Mononuclear cell (primary cell): ENCODE data around the gene AGTRAP. TPM values are rescaled to one million over a fixed set of nuclear protein-coding genes. Genes with fewer than 3 reads are reported as not detected.

ENCODE experiments used
- H3K27me3 ChIP-seq: 2 replicates; pipeline ENCODE4 v1.6.0; 2011; ENCODE audit warnings: low read length, control low read depth; ENCODE audit not compliant: insufficient read depth
- H3K4me1 ChIP-seq: 2 replicates; pipeline ENCODE4 v1.5.1; 2011; ENCODE audit warnings: mild to moderate bottlenecking, low read length, control low read depth; ENCODE audit not compliant: insufficient read depth
- H3K4me3 ChIP-seq: 2 replicates; pipeline ENCODE4 v1.5.1; 2011; ENCODE audit warnings: mild to moderate bottlenecking, low read length, moderate library complexity
- H3K9me3 ChIP-seq: 2 replicates; pipeline ENCODE4 v1.5.1; 2011; ENCODE audit warnings: low read depth, mild to moderate bottlenecking, control low read depth, low read length
- total RNA-seq: library from RNA; depleted of rRNA; stranded (reverse); fragments of >200 nt; gene quantifications from one replicate; pipeline ENCODE4 v1.2.3, GENCODE V29; 2012

Gene AGTRAP
- total RNA-seq, 1 donor: 62.0 TPM

DNA sequence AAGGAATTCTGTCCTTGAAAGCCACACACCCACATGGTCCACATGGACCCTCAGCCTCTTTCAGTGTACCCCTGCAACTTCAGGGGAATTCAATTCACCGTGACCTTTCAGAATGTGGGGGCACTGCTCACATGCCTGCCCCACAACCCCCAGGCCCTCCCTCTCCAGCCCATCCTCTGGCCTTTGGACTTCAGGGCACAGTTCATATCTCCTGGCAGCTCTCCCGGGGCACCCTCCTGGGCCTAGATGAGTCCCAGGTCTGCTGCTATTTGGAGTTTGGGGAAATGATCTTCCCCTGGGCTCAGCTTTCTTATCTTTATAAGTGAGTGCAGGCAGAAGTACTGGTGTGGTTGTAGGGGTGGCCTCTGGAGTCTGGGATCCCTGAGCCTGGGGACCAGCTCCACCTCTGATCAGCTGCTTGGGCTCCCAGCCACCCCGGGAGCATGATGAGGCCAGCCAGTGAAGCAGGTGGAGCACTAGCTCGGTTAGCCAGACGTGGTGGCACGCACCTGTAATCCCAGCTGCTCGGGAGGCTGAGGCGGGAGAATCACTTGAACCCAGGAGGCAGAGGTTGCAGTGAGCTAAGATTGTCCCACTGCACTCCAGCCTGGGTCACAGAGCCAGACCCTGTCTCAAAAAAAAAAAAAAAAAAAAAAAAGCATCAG lies 41.9 kb downstream of the AGTRAP start:
- no peaks in the 10 kb centered on the region for H3K27me3 ChIP-seq
- H3K4me3 ChIP-seq: no peak overlapping the region
- no peaks in the 10 kb centered on the region for H3K9me3 ChIP-seq
- H3K4me1 ChIP-seq: no peaks in the 10 kb centered on the region

DNA sequence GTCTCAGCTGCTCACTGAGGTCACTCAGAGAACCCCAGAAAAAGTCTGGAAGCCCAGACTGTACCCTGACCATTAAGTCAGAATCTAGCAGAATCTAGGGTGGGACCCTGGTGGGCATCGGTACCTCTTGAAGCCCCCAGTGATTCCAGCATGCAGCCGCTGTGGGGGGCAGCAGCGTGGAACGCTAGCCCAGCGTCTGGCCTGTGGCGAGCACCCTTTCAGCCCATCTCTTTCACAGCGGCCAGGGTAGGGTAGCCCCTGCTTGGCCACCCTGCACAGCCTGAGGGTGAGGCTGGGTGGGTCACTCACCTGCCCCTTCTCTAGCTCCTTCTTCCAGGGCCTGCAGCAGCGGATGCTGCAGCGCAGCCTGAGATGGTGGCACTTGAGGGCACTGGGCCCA lies 42.4 kb downstream of the AGTRAP start:
- Histone ChIP-seq H3K4me1 (no peaks in the 10 kb centered on the region), H3K4me3 (no peak overlapping the region), H3K27me3 (no peaks in the 10 kb centered on the region), H3K9me3 (no peaks in the 10 kb centered on the region)

DNA sequence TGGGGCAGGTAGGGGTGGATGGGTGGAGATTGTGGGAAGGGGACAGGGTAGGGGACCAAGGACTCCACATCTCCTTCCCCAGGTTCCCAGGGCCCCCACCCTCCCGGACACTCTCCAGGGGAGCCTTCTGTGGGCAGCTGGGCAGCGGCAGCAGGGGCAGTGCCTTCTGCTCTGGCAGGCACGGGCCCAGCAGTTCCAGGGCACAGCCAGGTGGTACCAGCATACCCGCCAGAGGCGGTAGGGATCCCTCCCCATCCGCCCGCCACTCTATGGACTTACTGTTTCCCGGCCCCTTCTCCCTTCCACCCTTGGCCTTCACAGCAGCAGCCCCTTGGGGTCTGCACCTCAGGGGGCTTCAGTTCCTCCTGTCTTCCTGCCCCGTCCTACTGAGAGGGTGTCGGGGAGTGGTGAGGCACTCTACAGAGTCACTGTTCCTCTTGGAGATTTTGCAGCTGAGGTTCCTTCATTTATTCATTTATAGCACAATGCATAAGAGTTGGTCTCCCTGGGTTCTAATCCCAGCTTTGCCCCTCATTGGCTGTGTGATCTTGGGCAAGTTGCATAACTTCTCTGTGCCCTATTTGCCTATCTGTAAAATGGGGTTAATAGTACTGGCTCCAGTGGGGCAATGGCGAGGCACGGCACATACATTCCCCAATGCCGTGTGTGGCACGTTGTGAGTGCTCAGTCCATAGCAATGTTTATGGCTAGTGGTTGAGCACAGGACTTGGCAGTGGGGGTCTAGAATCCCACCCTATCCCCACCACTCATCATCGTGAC lies 43.1 kb downstream of the AGTRAP start:
- Histone ChIP-seq H3K27me3 (no peaks in the 10 kb centered on the region), H3K4me1 (no peaks in the 10 kb centered on the region), H3K9me3 (no peaks in the 10 kb centered on the region), H3K4me3 (no peak overlapping the region)

DNA sequence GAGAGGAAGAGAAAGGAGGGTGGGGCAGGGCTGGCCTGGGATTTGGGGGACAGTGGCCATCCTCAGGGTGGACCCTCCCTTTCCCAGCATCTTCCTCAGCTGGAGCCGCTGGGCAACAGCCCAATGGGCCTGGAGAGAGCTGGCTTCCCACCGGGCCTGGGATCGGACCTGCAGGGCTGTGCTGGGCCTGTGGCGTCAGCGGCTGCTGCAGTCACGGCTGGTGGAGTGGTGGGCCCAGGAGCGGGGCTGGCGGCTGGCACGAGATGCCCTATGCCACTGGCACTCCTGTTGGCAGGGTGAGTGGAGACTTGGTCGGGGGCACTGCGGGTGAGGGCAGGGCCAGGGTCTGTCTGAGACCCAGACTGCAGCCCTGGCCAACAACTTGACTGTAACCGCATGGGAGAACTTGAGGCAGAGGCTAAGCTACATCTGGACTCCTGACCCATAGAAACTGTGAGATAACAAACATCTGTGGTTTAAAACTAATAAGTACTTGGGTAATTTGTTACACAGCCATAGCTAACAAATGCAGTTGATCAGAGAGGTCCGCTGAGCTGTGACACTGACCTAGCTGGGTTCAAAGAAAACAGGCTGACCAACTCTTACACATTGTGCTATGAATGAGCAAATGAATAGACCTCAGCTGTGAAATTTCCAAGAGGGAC lies 43.9 kb downstream of the AGTRAP start:
- Histone ChIP-seq H3K9me3 (no peaks in the 10 kb centered on the region), H3K4me1 (peaks cover 5% of the 10 kb centered on the region), H3K27me3 (no peaks in the 10 kb centered on the region), H3K4me3 (no peak overlapping the region)

DNA sequence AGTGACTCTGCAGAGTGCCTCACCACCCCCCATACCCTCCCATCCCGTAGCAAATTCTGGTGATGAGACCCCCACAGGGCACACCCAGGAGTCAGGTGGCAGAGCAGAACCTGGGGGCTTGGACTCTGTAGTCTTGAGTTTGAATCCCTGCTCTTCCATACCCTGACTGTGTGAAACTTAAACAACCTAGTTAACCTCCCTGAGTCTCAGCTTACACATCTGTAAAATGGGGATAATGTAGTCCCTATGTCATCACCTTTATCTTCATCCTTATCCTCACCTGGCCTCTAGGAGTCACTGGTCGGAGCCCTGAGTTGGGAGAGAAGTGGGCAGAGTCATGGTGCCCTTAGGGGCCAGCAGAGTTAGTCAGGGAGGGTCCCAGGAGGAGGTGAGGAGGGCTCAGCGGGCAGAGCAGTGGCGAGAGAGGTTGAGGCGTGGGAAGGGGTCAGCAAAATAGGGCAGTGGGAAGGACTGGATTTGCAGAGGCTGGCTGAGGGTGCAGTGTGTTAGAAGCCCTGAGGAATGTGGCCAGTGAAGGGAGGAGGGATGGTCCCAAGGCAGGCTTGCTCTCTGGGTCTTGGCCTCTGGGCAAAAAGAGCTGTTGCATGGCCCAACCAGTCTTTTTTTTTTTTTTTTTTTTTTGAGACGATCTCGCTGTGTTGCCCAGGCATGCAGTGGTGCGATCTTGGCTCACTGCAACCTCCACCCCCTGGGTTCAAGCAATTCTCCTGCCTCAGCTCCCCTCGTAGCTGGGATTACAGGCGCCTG lies 44.6 kb downstream of the AGTRAP start:
- no peak overlapping the region for H3K4me3 ChIP-seq
- H3K4me1 ChIP-seq: peaks cover 12% of the 10 kb centered on the region
- H3K27me3 ChIP-seq: no peaks in the 10 kb centered on the region
- no peaks in the 10 kb centered on the region for H3K9me3 ChIP-seq

DNA sequence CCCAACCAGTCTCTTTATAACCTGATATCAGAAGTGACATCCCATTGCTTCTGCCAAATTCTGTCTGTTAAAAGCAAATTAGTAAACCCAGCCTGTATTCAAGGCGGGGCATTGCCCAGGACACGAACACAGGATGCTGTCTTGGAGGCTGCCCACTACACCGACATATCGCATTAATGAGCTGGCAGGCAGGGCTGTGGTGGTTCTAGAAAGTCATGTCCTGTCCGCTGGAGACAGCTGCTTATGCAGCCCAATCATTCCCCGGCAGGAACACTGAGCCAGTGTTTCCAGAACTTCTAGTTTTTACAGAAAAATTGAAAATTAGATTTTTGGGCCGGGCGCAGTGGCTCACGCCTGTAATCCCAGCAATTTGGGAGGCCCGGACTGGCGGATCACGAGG lies 45.4 kb downstream of the AGTRAP start:
- no peaks in the 10 kb centered on the region for H3K27me3 ChIP-seq
- no peaks in the 10 kb centered on the region for H3K9me3 ChIP-seq
- peaks cover 14% of the 10 kb centered on the region for H3K4me1 ChIP-seq
- H3K4me3 ChIP-seq: no peak overlapping the region

- Histone ChIP-seq H3K4me3 (no peak overlapping the region), H3K4me1 (peaks cover 14% of the 10 kb centered on the region), H3K9me3 (no peaks in the 10 kb centered on the region), H3K27me3 (no peaks in the 10 kb centered on the region)
These were observed 46.3 kb downstream of the AGTRAP start for GRCh38 chr1:11782127-11782708.

DNA sequence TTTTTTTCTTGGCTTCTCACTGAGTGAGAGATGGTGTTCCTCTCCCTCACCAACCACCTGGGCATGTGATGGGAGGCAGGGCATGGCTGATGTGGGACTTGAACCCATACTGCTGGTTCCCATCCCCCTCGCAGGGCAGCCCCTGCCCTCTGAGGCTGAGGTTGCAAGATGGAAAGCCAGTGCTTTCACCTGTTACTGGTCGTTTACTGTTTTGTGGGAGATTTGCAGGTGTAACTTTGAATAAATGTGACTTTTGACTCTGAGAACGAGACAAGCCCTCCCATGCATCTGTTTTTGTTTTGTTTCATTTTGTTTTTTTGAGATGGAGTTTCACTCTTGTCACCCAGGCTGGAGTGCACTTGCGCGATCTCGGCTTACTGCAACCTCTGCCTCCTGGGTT lies 47.6 kb downstream of the AGTRAP start:
- Histone ChIP-seq H3K4me1 (peaks cover 14% of the 10 kb centered on the region), H3K27me3 (no peaks in the 10 kb centered on the region), H3K9me3 (no peaks in the 10 kb centered on the region), H3K4me3 (no peak overlapping the region)

DNA sequence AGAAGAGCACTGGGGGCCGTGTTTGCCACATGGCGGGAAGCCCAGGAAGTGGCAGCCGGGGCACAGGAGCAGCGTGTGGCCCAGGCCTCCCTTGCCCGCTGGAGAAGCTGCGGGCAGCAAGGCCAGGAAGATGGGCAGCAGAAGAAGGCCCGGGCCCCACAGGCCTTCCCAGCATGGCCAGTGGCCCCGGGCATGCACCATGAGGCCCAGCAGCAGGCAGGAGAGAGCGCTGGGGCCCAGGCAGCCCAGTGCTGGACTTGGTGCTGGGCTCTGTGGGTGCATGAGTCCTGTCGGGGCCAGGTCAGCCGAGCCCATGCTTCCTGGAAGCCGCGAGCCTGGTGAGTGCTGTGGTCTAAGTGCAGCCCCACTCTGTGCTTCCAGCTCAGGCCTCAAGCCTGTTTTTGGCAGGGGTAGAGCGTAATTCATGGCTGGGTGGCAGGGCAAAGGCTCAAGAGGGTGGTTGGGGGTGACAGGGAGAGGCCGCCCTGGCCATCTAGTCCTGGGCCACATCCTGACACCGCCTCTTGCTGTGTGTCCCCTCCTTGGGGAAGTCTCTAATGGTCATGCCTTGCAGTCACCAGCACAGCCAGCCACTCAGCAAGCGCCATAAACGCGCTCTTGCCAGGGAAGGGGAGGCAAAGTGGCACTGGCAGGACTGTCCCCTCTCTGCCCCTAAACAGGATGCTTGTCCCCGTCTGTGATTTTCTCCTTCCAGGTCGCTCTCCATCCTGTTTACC lies 48.5 kb downstream of the AGTRAP start:
- no peak overlapping the region for H3K4me3 ChIP-seq
- no peaks in the 10 kb centered on the region for H3K27me3 ChIP-seq
- H3K9me3 ChIP-seq: no peaks in the 10 kb centered on the region
- H3K4me1 ChIP-seq: peaks cover 16% of the 10 kb centered on the region

DNA sequence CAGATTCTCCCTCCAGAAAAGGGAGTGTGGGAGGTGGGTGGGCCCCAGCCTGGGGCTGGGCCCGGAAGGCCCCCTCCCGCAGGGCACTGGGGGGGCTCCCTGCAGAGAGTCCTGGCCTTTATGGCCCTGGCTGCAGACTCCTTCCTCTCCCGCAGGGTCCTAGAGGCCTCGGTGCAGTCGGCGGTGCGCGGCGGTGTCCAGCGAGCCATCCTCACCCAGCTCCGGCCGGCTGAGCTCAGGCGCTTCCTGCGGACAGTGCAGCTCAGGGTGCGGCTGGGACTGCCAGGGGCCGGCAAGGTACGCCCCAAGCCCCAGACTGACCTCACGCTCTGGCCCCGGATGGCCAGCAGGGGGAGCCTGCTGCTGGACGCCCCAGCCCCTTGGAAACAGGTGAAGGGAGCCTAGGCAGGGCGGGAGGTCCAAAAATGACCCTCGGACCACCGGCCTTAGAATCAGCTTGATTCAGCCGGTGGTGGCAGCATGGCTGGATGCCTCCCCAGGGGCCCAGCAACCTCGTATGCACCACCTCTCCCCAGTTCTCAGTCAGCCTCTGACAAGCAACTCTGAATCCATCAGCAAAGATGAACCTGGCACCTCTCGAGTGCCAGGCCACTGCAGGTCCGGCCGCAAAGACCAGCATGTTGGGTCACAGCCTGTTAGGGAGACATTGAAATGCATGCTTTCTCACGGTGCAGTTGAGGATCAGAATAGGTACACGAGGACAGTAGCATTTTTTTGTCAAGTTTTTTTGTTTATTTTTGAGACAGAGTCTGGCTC lies 49.2 kb downstream of the AGTRAP start:
- peaks cover 24% of the 10 kb centered on the region for H3K4me1 ChIP-seq
- H3K4me3 ChIP-seq: no peak overlapping the region
- no peaks in the 10 kb centered on the region for H3K9me3 ChIP-seq
- no peaks in the 10 kb centered on the region for H3K27me3 ChIP-seq

GRCh38 chr1:11786168-11786567 lies 50.2 kb downstream of the AGTRAP start:
- Histone ChIP-seq H3K4me1 (peaks cover 33% of the 10 kb centered on the region), H3K27me3 (no peaks in the 10 kb centered on the region), H3K9me3 (no peaks in the 10 kb centered on the region), H3K4me3 (no peak overlapping the region)

DNA sequence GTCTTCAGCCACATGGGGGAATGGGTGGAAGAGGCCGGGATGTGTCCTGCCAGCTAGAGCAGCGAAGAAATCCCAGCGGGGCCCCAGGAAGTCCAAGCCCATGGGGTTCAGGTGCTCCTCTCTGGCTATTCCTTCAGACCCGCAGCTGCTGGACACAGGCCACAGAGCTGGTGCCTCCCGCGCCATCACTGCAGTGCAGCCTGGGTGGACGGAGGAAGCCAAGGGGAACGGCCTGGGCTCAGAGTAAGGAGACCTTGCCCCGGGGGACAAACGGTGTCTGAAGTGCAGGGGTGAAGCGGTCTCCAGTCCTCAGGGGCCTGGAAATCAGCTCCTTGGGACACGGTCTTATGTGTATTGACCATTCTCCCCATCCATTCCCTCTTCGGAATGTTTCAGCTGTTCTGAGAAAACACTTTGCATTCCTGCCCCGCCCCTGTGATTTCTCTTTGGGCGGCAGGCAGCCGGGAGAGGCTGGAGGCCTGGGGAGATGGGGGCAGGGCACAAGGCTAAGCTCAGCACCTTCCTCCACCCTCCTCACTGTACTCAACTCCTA lies 51.4 kb downstream of the AGTRAP start:
- no peaks in the 10 kb centered on the region for H3K27me3 ChIP-seq
- H3K4me1 ChIP-seq: peaks cover 45% of the 10 kb centered on the region
- H3K9me3 ChIP-seq: no peaks in the 10 kb centered on the region
- H3K4me3 ChIP-seq: no peak overlapping the region

DNA sequence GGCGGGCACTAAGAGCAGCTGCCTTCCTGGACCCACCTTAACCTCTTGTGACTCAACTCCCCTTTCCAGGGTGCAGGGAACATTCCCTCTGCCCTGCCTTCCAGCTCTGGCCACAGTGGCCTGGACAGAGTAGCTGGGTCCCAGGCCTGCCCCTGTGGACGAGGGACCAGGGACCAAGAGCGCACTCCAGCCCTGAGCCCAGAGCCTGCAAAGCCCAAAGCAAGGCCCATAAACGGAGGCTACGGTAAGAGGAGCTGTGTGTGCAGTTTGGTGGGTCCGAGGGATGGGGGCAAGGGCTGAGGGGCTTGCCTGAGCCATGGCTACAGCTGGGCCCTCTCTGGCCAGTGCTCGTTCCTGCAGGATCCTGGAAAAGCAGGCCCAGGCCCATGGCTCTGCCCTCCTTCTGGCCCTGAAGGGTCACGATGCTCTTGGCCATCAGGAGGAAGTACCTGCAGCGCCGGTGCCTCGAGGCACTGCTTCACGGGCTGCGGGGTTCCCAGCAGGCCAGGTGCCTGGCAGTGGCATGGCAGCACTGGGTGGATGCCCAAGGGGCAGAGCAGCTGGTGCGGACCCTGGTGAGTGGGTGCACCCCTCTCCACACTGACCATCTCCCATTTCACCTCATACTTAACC lies 52.0 kb downstream of the AGTRAP start:
- H3K4me3 ChIP-seq: no peak overlapping the region
- no peaks in the 10 kb centered on the region for H3K9me3 ChIP-seq
- H3K27me3 ChIP-seq: no peaks in the 10 kb centered on the region
- H3K4me1 ChIP-seq: peaks cover 46% of the 10 kb centered on the region
